ENCODE data around the gene GOLGA6L10.
"Not testable (repeated sequence)": the region's sequence is repeated elsewhere in the genome, so short reads cannot be mapped to it uniquely, and the experiment has no call there.

Gene GOLGA6L10

DNA sequence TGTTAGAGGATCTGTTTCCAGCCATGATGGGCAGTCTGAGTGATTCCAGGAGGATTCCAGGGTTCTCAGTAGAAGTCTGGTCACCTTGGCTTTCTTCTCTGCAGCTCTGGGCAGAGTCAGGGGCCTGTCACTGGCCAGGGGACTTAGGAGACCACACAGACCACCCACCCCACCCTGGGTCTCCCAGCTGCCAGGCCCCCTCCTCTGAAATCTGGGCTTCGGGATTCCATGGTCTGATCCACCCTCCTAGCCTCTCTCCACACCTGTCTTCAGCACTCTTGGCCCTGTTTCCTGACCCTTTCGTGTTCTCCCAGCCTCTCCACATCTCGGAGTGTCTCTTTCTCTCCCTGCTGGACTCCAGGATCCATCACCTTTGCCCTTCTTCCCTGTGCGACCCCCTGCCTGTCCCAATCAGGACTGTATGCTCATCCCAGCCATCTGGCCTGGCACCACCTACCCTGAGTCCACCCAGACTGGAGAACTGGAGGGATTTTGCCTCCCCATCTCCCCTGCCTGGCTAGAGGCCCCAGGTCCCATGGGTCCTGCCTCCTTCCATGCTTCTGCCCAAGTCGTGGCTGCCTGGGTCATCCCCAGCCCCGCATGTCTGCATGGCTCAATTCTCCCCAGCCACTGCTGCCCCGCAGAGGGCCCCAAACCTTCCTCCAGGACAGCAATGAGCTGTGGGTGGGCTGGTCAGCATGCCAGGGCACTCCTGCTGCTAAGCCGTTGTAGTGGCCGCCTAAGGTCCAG lies 34.3 kb downstream of the GOLGA6L10 start:
- H3K9ac ChIP-seq = no peak overlapping the region
- no peak for TF ChIP-seq Cebpa-rat (IDR thresholded peaks at IDR 0.05)
- no peaks in the 10 kb centered on the region for H3K36me3 ChIP-seq
- H4K20me1 ChIP-seq = no peaks in the 10 kb centered on the region
- no peak overlapping the region for H3K27ac ChIP-seq
- H3K4me3 ChIP-seq = no peak overlapping the region
- peaks cover 0 to 4% (median 0%) of the 10 kb centered on the region in 10 experiments; a peak in 1 of 20 replicates for H3K4me1 ChIP-seq
- H3K4me2 ChIP-seq = no peak overlapping the region; a peak in 1 of 22 replicates
- H3K27me3 ChIP-seq = no peaks in the 10 kb centered on the region
- H3K9me3 ChIP-seq (replicated peaks in 1 of 11) = peaks cover 0 to 9% (median 5%) of the 10 kb centered on the region in 11 experiments; a peak in 8 of 22 replicates

DNA sequence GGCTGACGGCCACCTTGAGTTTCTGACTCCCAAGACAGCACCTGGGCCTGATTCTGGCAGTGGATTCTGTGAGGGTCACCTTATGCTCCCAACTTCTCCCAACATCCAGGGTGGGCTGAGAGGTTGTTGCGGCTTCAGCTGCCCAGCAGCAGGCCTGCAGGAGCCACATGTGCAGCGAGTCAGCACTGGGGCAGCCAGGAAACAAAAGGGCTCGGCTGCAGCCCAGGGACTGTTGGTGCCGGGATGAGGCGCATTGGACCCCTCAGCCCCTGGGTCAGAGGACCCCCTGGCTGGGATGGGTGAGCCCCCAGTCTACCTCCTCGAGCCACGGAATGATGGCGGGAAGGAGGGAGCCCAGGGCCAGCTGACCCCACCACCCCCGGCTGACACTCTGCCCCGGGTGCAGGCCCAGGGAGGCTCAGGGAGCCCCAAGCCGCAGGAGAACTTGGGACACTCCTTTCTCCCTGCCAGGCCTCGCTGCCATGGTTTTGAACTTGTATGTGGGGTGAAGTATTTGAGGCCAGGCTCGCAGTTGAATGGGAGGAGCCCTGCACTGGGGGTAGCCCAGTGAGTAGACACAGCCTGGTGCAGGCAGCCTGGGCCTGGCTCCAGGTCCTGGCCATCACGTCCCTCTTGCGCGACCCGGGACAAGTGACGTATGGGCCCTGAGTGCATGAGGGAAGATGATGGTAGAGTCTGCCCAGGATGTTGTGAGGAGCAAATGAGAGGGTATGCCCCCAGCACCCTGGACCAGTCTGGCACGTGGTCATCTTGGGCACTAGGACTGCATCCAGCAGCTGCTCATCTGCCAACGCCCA lies 35.1 kb downstream of the GOLGA6L10 start:
- not testable (repeated sequence) for H3K36me3 ChIP-seq, H3K4me2 ChIP-seq, H3K27ac ChIP-seq, H3K4me1 ChIP-seq, H3K27me3 ChIP-seq, H3K4me3 ChIP-seq, H4K20me1 ChIP-seq, H3K9ac ChIP-seq
- H3K9me3 ChIP-seq (replicated peaks in 1 of 11) = peaks cover 0 to 10% (median 5%) of the 10 kb centered on the region in 11 experiments; a peak in 8 of 22 replicates

DNA sequence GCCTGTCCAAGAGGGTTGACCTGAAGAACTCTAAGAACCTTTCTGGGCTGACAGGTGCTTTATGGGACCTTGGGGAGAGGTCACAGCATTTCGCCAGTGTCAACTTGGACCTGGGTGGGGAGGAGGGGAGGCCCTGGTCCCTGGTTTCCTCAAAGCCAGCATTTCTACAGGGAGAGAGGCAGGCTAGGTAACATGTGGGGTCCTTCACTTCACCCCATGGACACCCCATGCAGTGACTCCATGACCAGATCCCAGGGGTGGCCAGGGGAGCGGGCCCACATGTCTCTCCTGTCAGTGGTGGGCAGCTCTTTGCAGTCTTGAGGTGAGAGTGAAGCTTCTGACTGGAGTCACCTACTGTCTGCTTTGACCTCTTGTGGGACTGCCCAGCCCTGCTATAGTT lies 35.8 kb downstream of the GOLGA6L10 start:
- Histone ChIP-seq H3K27me3 (no peaks in the 10 kb centered on the region), H3K36me3 (no peaks in the 10 kb centered on the region), H3K4me2 (no peak overlapping the region), H4K20me1 (no peaks in the 10 kb centered on the region), H3K4me1 (peaks cover 0 to 4% (median 0%) of the 10 kb centered on the region in 10 experiments; a peak in 1 of 20 replicates), H3K9me3 (replicated peaks in 1 of 11) (peaks cover 0 to 10% (median 5%) of the 10 kb centered on the region in 11 experiments; a peak in 8 of 22 replicates), H3K4me3 (no peak overlapping the region), H3K27ac (no peak overlapping the region), H3K9ac (no peak overlapping the region)
- TF ChIP-seq Cebpa-rat (IDR thresholded peaks at IDR 0.05) = no peak

DNA sequence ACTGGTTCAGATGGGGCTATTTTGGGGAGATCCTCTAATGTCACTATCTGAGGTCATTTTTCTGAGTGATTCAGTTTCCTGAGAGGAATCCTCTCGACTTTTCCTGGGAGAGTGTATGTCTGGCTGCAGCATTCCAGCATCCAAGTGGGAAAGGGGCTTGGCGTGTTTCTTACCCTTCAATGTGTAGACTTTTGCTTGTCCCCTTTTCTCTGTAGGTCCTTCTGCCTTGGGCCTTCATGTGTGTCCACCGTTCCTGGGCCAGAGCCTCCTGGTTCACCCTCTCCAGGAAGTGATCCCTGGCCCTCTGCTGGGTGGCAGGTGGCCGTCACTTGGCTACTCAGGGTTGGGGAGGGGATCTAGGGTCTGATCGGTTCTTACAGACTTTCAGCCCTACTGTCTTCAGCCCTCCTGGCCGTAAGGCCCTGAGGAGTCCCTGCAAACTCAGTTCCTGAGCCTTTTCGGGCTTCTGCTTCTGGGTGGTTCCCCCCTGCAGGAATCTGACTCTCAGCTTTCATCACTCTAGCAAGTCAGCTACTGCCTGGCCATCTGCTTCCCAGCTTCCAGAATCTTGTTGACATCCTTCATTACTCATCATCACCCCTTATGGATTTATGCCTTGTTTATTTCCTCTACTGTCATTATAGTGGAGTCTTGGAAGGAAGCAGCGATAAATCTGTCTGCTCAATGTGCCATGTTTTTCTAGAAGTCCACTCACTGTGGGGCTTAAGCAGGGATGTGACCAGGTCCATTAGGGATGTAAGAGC lies 36.5 kb downstream of the GOLGA6L10 start:
- H3K27ac ChIP-seq = no peak overlapping the region
- no peaks in the 10 kb centered on the region for H4K20me1 ChIP-seq
- H3K4me2 ChIP-seq = no peak overlapping the region
- peaks cover 0 to 4% (median 0%) of the 10 kb centered on the region in 10 experiments; a peak in 1 of 20 replicates for H3K4me1 ChIP-seq
- no peak overlapping the region for H3K9ac ChIP-seq
- TF ChIP-seq Cebpa-rat (IDR thresholded peaks at IDR 0.05) = no peak
- no peak overlapping the region for H3K4me3 ChIP-seq
- no peaks in the 10 kb centered on the region for H3K27me3 ChIP-seq
- H3K36me3 ChIP-seq = no peaks in the 10 kb centered on the region
- H3K9me3 ChIP-seq (replicated peaks in 1 of 11) = peaks cover 0 to 10% (median 5%) of the 10 kb centered on the region in 11 experiments; a peak in 8 of 22 replicates

DNA sequence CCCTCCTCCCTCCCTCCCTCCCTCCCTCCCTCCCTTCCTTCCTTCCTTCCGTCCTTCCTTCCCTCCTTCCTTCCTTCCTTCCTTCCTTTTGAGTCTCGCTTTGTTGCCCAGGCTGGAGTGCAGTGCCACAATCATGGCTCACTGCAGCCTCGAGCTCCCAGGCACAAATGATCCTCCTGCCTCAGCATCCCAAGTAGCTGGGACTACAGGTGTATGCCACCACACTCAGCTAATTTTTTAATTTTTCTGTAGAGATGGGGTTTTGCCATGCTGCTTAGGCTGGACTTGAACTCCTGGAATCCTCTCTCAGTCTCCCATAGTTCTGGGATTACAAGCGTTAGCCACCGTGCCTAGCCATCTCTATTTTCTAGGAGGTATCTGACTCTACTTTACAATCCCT lies 38.0 kb downstream of the GOLGA6L10 start:
- peaks cover 0 to 10% (median 5%) of the 10 kb centered on the region in 11 experiments; a peak in 8 of 22 replicates for H3K9me3 ChIP-seq (replicated peaks in 1 of 11)
- not testable (repeated sequence) for H3K9ac ChIP-seq, H3K27me3 ChIP-seq, H3K27ac ChIP-seq, H4K20me1 ChIP-seq, H3K4me3 ChIP-seq, H3K4me1 ChIP-seq, H3K36me3 ChIP-seq, H3K4me2 ChIP-seq

DNA sequence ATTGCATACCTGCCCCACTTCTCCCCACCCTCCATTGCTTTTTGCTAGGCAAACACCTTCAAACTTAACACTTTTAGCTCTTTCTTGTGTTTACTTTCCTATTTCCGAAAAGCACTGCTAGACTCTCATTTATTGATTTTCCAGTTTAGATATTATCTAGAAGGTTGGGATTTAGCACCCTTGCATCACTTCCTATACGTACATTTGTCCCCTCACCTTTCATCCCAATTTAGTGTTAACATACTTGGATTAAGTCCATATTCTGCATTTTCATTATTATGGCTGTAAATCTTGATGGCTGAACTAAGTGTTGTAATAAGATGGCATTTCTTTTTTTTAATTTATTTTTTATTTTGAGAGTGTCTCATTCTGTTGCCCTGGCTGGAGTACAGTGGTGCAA lies 39.5 kb downstream of the GOLGA6L10 start:
- H3K9me3 ChIP-seq (replicated peaks in 1 of 11) = peaks cover 0 to 10% (median 5%) of the 10 kb centered on the region in 11 experiments; a peak in 8 of 22 replicates
- no peak overlapping the region for H3K27ac ChIP-seq
- H3K4me3 ChIP-seq = no peak overlapping the region
- no peak overlapping the region for H3K4me2 ChIP-seq
- TF ChIP-seq Cebpa-rat (IDR thresholded peaks at IDR 0.05) = no peak
- no peaks in the 10 kb centered on the region for H4K20me1 ChIP-seq
- no peaks in the 10 kb centered on the region for H3K4me1 ChIP-seq
- H3K9ac ChIP-seq = no peak overlapping the region
- no peaks in the 10 kb centered on the region for H3K36me3 ChIP-seq
- H3K27me3 ChIP-seq = no peaks in the 10 kb centered on the region

DNA sequence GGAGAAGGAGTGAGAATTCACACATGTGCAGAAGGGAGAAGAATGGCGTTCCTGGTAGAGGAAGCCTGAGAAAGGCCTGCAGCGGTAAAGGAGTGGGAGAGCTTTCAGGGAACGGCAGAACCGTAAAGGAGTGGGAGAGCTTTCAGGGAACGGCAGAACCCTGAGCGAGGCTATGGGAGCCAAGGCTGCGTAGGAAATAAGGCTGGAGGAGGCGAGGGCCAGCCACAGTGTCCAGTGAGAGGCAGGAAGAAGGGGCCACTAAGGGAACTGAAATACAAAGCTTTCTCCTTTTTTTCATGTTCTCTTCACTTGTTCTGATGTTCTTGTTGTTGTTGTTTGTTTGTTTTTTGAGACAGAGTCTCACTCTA lies 41.6 kb downstream of the GOLGA6L10 start:
- Histone ChIP-seq H3K27ac (no peak overlapping the region), H3K4me2 (no peak overlapping the region), H3K9me3 (replicated peaks in 1 of 11) (peaks cover 0 to 10% (median 5%) of the 10 kb centered on the region in 11 experiments; a peak in 8 of 22 replicates), H3K4me3 (no peak overlapping the region), H3K9ac (no peak overlapping the region), H4K20me1 (no peaks in the 10 kb centered on the region), H3K27me3 (no peaks in the 10 kb centered on the region), H3K36me3 (no peaks in the 10 kb centered on the region), H3K4me1 (no peaks in the 10 kb centered on the region)
- no peak for TF ChIP-seq Cebpa-rat (IDR thresholded peaks at IDR 0.05)

DNA sequence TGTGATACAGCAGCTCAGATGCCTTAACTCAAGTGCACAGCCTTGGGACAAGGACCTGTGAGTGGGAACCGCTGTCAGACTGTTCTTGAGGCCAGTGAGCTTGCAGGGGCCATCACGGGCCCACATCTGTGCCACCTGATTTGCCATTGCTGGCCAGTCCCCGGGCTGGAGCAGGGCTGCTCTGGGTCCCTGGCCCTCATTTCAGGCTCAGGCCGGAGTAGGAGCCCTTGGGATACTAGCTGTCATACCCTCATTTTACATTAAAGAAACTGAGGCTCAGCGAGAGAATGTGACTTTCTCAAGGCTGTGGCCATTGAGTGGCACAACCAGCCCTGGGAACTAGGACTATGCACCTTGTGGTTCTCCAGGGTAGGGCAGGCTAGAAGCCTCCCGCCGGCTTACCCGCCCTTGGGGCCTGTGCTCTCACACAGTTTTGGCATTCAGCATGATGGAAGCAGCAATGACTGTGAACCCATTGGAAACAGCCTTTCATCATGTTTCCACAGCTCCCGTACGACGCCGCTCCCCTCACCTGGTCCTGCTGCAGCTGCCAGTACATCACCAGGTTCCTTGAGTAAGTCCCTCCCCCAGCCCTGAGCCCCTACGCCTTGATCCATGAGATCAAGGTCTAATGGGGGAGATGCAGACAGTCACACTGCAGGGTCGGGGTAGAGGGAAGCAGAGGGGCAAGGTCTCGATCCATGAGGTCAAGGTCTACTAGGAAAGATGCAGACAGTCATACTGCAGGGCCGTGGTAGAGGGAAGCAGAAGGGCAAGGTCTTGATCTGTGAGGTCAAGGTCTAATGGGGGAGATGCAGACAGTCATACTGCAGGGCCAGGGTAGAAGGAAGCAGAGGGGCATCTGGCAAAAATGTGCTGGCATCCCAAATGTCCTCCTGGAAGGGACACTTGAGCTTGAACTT lies 42.2 kb downstream of the GOLGA6L10 start:
- no peak overlapping the region for H3K4me2 ChIP-seq
- no peaks in the 10 kb centered on the region for H3K27me3 ChIP-seq
- no peak overlapping the region for H3K4me3 ChIP-seq
- no peak for TF ChIP-seq Cebpa-rat (IDR thresholded peaks at IDR 0.05)
- H3K4me1 ChIP-seq = no peaks in the 10 kb centered on the region
- H3K27ac ChIP-seq = no peak overlapping the region
- peaks cover 0 to 10% (median 5%) of the 10 kb centered on the region in 11 experiments; a peak in 8 of 22 replicates for H3K9me3 ChIP-seq (replicated peaks in 1 of 11)
- no peaks in the 10 kb centered on the region for H3K36me3 ChIP-seq
- H3K9ac ChIP-seq = no peak overlapping the region
- no peaks in the 10 kb centered on the region for H4K20me1 ChIP-seq
